HG03095 (cell line): ENCODE data around the gene RAD51B.
"Not testable (repeated sequence)": the region's sequence is repeated elsewhere in the genome, so short reads cannot be mapped to it uniquely, and the experiment has no call there.

Source experiments
- ATAC-seq: cut with Tn5 transposase; IDR thresholded peaks from one replicate; pipeline ENCODE4 v1.9.1; 2021; ENCODE audit warnings: moderate library complexity; ENCODE audit not compliant: unreplicated experiment

Gene RAD51B

DNA sequence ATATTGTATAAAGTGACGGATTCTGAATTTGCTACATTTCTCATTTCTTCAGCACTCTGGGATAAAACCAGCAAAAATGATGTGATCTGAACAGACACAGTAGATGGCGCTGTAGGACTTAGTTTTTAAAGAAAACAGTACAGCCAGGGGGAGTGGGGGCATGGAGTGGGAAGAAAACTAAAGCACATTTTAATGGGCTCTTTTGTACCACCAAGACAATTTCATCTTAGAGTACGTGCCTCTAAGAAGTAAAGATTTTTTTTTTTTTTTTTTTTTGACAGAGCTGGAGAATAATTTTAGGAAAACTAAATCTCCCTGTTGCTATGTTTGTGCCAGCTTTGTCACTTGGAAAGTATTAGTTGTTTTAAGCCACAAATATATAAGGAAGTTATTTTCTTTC lies 124.4 kb downstream of the RAD51B start:
- ATAC-seq, result no peak

DNA sequence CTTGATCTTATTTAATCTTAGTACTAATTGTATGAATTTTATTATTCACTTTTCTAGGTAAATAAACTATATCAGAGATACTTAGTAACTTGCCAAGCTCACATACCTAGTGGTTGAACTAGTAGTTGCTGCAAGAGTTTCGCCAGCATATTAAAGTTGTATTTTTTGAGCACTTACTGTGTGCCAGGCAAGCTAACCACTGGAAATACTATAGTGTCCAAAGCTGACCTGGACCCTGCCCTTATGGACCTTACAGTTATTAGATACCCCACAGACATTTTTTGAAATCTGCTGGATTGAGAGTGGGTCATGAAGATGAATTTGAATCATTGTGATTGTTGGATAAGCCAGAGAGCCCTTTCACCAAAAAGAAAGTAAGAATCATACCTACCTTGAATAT lies 125.0 kb downstream of the RAD51B start:
- no peak for ATAC-seq

DNA sequence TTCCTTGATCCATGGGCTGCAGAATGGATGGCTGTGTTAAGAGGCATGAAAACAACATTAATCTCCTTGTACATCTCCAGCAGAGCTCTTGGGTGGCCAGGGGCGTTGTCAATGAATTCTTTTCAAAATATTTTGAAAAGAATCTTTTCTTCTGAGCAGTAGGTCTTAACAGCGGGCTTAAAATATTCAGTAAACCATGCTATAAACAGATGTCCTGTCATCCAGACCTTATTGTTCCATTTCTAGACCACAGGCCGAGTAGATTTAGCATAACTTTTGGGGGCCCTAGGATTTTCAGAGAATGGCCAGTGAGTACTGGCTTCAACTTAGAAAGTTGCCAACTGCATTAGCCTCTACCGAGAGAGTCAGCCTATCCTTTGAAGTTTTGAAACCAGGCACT lies 130.2 kb downstream of the RAD51B start:
- ATAC-seq, result no peak

DNA sequence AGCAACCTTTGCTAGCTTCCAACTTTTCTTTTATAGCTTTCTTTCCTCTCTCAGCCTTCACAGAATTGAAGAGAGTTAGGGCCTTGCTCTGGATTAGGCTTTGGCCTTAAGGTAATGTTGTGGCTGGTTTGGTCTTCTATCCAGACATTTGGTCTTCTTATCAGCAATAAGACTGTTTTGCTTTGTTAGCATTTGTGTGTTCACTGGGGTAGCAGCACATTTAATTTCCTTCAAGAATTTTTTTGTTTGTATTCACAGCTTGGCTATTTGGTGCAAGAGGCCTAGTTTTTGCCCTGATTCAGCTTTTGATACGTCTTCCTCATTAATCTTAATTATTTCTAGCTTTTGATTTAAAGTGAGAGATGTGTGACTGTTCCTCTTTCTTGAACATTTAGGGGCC lies 130.8 kb downstream of the RAD51B start:
- no peak for ATAC-seq

DNA sequence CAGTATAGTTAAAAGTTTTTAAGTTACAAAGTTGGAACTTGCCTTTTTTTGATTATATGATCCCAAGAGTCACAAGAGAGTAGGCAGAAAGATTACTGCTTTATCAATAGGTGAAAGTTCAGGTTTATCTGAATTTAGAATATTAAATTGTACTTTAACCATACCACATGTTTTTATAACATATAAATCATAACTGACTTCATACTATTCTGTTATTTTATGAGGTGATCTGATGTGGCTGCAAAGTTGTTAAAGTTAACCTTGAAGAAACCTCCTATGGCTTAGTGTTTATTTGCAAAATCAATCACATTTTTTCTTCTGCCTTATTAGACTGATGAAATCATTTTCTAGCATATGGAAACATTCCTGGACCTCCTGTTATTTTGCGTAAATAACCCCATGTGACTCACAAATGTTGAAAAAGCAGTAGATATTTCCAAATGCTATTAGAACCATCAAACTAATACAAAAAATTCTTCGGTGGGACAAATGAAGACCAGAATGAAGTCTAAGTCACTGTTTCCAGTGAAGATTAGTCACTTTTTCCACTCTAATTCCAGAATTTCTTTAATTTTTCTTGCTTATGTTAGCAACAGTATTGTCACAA lies 132.1 kb downstream of the RAD51B start:
- no peak for ATAC-seq

DNA sequence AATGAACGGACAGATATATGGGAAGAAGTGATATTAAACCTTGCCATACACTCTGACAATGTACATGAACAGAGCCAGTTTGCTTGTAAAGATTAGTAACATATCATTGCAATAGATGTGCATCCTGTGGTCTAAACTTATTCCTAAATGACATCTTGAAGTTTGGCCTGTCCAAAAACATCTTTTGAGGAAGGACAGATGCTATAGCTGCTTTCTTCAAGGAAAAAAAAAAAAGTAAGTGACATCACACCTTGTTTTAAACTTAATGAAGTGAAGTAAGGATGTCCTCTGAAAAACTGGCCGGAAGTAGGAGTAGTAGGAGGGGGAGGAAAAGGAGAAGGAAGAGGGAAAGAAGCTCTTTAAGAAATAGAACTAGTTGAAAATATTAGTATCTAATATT lies 132.8 kb downstream of the RAD51B start:
- ATAC-seq, result no peak

DNA sequence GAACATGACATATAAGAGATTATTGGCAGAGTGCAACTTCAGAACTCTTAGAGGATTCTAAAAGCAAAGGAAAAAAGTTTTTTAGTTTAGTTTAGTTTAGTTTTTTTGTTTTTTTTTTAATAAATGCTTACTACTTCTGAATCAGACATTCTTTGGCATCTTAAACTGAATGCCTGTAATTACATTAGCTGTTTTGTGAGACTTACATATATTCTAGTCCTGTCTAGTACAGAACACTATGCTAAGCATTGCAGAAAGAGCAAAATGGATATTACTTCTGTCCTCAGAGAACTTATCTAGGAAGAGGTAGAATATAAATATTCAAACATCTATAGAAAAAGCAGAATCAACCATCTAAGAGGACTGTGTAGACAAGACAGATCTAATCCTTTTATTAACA lies 133.2 kb downstream of the RAD51B start:
- ATAC-seq, result no peak

DNA sequence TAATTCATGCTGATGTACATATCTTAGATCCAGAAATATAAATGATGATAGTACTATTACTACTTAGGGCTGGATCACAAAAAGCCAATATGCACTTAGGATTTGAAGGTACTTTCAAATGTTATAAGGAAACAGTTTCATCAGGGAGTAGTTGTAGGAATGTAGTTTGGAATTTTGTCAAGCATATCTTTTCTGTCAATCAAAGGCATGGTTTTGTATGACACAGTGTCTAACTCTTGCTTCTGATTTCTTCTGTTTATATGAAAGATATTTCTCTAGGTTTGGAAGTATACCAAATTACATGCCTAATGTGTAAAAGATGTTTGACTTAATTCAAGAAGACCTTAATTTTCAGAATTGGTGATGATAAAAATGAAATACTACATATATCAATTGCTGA lies 135.7 kb downstream of the RAD51B start:
- ATAC-seq, result no peak

DNA sequence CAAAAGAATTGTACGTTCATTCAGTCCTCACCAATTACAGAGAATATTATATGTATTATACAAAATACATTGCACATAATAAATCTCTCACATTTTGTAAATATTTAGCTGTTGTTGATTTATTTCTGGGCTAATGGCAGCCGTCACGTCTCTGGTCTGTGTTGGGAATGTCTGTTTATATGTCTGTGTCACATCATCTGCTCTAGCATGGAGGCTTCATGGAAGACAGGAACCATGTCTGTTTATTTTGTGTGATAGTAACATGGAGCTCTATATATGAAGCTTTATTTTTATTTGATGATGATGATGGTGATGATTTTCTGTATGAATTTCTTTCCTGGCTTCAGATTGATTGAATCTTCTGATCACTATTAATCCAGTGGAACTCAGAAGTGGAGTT lies 138.4 kb downstream of the RAD51B start:
- ATAC-seq, result no peak

DNA sequence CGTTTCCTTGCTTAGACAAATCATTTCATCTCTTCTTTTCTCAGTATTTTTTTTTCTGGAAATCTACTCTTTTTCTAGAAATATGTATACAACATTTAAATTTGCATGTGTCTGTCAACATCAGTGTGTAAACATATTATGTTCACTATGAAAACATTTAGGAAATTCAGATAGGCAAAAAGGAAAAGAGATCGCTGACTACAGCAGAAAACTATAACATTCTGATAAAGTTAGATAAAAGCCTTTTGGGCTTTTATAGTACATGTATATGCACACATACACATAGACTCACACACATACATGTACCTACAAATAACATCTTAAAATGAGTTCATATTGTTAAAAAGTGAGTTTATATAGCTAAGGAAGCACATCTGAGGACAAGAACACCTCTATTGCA lies 142.1 kb downstream of the RAD51B start:
- no peak for ATAC-seq

DNA sequence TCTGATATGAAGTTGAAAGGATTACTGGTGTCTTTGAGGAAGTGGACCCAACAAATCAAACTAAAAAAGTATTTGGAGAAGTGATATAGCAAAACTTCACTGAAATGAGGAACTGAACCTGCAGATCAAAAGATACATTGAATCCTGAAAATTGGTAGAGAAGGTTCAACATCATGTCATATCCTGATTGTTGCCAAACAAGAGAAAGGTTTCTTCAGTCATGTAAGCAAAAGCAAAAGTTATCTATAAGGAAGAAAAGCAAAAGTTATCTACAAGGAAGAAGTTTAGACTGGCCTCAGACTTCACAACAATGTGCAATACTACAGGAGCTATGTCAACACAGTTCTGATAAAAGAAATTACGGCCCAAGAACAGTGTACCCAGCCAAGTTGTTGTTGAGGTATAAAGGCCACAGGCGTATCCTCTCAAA lies 142.7 kb downstream of the RAD51B start:
- ATAC-seq, result peak; percentile 52

DNA sequence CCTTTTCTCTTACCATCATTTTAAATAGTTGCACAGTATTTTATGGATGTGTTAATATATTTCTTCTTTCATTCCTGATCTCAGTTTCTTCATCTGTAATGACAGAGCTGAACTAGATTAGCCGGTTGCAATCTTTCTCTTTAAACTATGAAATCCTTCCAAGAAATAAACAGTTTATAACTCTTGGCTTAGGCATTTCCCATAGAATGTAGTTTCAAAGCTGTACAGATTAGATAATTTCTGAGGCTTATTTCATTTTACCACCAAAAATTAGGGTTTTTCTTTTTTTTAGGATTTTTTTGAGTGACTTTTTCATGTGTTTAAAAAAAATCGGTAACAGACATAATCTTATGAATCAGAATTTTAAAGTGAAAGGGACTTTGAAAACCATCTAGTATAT lies 144.0 kb downstream of the RAD51B start:
- ATAC-seq, result no peak

DNA sequence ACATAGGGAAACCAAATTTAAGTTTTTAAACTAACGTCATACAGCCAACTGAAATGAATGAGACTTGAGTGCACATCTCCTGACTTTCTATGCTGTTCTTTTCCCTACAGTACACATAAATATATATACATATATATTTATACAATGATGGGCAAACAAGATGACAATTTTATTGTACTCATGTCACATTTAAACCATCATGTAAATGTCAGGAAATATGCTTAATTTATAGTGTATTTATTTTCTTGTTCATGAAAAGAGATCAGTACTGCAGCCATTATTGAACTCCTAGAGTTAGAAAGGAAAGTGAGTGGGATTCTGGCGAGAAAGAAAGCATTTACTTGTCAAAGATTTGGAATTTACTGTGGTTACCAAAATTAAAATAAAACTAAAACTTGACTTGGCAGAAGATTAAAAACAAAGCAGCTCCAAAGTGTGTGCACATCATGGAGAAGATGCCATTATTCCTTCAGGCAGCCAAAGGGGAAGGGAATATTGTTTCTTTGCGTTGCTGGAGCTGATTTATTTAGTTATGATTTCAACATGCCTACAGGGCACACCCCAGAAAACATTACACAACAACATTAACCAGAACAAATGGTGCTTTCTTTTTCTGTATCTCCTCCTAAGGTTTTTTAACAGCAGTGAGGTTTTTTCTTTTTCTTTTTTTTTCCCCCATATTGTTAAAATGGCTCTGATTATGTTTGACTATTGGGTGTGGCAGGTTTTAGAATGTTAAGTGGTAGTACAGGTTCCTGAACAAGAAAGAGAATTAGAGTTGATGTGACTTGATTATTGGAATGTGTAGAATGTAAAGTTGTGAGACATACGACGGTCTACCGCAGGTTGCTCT lies 144.6 kb downstream of the RAD51B start:
- ATAC-seq, result no peak

DNA sequence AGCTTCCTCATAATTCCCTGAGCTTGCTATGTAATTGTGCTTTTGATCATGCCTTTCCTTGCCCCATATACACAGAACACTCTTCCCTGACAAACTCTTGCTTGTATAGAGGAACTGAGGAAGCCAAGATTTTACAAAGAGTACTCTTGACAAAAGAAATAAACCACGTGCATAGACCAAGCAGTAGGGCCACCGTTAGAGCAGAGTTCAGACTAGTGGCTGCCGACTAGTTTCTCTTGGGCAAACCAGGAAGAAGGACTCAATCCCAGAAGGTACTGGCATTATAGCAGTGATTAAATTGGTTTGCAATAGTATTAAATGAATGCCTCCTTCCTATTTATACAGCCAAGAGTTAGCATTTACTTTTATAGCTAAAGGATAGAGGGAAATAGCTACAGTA lies 146.1 kb downstream of the RAD51B start:
- no peak for ATAC-seq

DNA sequence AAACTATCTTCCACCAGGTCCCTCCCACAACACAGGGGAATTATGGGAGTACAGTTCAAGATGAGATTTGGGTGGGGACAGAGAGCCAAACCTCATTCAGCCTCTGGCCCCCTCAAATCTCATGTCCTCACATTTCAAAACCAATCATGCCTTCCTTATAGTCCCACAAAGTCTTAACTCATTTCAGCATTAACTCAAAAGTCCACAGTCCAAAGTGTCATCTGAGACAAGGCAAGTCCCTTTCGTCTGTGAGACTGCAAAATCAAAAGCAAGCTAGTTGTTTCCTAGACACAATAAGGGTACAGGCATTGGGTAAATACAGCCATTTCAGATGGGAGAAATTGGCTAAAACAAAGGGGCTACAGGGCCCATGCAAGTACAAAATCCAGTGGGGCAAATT lies 147.6 kb downstream of the RAD51B start:
- no peak for ATAC-seq

DNA sequence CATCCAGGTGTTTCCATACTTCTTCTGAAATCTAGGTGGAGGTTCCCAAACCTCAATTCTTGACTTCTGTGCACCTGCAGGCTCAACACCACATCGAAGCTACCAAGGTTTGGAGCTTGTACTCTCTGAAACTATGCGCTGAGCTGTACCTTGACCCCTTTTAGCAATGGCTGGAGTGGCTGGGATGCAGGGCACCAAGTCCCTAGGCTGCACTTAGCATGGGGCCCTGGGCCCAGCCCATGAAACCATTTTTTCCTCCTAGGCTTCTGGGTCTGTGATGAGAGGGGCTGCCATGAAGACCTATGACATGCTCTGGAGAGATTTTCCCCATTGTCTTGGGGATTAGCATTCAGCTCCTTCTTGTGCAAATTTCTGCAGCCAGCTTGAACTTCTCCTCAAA lies 148.4 kb downstream of the RAD51B start:
- ATAC-seq, result not testable (repeated sequence)

DNA sequence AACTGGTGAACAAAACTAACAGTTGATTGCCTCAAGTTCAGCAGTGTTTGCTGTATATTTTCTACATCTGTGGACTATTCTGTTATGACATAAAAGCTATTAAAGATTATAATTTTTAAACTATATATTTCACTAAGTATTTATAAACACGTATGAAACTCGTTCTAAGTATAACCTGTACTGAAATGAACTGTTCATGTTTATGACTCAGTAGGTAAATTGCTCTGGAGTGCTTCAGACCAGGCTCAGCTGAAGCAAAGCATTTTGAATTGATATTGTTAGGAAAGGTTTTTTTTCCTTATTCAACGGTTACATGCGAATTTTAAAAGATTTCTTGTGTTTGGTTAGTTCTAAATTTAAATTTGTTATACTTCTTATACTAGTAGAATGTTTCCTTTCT lies 151.3 kb downstream of the RAD51B start:
- ATAC-seq, result no peak

DNA sequence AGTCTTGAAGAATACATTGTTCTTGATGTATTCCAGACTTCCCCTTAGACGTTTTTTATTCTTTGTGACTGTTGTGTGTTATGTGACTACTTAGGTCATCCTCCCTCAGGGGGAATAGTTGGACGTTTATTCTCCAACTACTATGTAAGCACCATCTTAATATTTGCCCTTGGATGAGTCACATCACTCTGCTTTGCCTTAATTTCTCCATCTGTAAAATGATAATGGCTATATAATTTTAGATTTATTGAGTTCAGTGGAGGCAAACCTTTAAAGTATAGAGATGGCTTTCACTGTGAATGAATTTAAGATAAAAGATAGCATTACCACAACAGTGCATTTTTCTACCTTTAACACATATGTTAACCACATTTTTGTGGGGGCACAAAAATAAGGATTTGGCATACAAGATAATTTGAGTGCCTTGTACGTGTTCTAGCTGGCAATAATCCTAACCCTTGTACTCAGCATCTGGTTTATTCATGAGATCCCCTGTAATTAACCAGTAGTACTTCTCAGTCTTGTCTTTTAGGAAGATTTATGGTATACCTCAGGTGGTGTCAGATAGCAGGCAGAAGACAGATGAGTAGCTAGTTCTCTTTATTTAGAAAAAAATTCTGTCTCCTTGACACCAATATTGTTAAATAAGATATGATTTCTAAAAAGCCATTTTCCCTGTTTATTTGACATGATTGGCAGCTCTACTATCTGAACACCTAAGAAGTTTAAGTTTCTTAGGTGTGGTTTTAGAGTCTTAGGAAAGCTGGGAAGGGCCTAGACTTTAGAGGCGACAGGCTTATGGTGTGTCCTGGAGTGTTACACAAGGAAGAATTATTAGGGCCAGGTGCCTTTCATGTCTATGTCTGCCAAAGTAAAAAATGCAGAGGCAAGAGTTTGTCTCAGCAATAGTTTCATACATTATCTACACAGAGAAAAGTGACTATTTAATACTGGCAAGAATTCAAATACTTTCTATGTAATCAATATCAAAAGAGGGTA lies 152.3 kb downstream of the RAD51B start:
- ATAC-seq, result no peak

DNA sequence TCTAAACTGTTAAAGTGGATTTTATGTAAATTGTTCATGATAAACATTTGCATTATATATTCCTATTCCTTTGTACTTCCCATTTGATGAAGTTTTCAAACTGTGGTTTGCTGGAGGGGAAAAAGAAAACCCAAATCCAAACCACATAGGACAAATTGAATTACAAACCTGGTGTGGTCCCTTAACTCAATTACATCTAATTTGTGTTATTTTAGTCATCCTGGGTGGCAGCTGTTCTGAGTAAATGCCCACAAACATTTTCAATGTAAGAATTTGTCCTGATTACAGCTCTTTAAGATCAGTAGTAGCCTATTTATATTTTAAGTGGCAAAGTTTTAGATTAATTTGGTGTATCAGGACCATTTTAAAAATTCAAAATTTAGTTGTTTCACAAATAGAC lies 153.9 kb downstream of the RAD51B start:
- no peak for ATAC-seq

DNA sequence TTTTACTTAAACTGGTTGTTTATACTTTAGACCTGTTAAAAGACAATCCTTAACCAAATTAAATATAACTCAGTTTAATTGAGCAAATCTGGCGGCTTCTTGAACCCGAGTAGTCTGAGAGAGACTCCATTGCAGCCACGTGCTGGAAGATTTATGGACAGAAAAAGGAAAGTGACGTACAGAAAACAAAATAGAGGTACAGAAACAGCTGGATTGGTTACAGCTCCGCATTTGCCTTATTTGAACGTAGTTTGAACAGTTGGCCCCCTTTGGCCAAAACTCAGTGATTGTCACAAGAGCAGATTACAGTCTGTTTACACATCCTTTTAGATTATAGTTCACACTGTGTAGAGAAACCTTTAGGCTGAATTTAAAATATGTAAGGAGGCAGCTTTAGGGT lies 155.9 kb downstream of the RAD51B start:
- no peak for ATAC-seq

DNA sequence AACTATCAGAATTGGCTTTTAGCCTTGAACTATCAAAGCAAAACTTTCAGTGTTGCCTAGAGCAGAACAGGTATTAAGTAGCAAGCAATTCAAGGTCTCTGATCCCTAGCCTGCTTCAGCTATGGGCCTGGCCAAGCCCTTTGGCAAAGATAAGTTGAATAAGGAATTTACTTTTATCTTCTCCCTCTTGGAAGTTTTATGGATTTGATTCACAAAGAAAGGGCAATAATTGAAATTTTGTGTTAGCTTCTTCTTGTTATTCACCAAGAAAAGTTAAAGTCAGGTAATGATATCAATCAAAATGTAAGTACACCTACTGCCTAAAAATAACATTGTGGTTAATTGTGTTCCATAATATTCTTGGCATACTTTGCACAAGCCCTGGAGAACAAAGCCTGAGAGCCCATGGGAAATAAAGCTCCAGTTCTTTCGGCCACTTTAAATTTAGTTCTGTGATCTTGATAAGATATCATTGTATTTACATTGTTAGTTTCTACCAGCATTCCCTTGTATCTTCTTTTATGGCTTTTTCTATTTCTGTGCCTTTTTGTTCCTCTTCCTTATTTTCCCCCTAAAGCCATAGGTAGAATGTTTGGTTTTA lies 158.0 kb downstream of the RAD51B start:
- ATAC-seq, result no peak
